HCT116 (cell line): ENCODE data around the gene ZFYVE1. TPM values are rescaled to one million over a fixed set of nuclear protein-coding genes. Genes with fewer than 3 reads are reported as not detected.

ENCODE experiments used
- ATAC-seq: fragments of 200-7000 bp; cut with Tn5 transposase; 2 replicates; pipeline ENCODE4 v1.9.1; 2020; ENCODE audit warnings: mild to moderate bottlenecking, moderate library complexity
- BruUV-seq: library from RNA; stranded (reverse); fragments of 400-500 nt; replicated peaks from 2 replicates; lab custom pipeline; 2021; lab: Mats Ljungman, UMichigan
- CTCF ChIA-PET: fragments of 300-600 bp; sonication (Branson Sonifier 250); formaldehyde crosslinking; loops from one replicate; lab custom pipeline; 2021; ENCODE audit warnings: antibody characterized with exemption; lab: Charles Lee
- POLR2A ChIA-PET: fragments of 300-600, 350-600 bp; sonication (Branson Sonifier 250); formaldehyde crosslinking; loops from one replicate; lab custom pipeline; 2021; ENCODE audit warnings: antibody characterized with exemption; lab: Charles Lee
- RAD21 ChIA-PET, 2 experiments: fragments of 300-600 bp; sonication (Branson Sonifier 250); formaldehyde crosslinking; loops; one replicate each; lab custom pipeline; 2023; ENCODE audit warnings: low total read pairs in 2 of 2; ENCODE audit not compliant: uncharacterized antibody in 2 of 2, unreplicated experiment in 2 of 2, low non-redundant PET in 1 of 2; lab: Charles Lee
- DNase-seq: peaks from one replicate; pipeline ENCODE4 v3.0.0-alpha.2; 2010; ENCODE audit warnings: low read depth, low spot score
- H2AFZ ChIP-seq: fragments of 200-600 bp; shearing (Covaris generic), sonication (generic); 2 replicates; pipeline ENCODE4 v1.6.1; 2017; ENCODE audit warnings: low read depth, mixed run types, mixed read lengths, antibody characterized with exemption, low read length; ENCODE audit not compliant: poor library complexity, severe bottlenecking
- H3K27ac ChIP-seq: 2 replicates; pipeline ENCODE4 v1.5.1; 2012; ENCODE audit warnings: low read depth, low read length
- H3K27me3 ChIP-seq: fragments of 200-600 bp; sonication (generic); 2 replicates; pipeline ENCODE4 v1.6.1; 2016; ENCODE audit warnings: mixed run types, low read length, mixed read lengths; ENCODE audit not compliant: insufficient read depth
- H3K36me3 ChIP-seq, 2 experiments: fragments of 200-500 bp in 1 of 2; fragments of 200-600 bp in 1 of 2; sonication (Bioruptor generic) in 1 of 2; sonication (generic) in 1 of 2; 2 replicates each; pipeline versions ENCODE4 v1.5.1 to v1.6.1; 2014 to 2016; ENCODE audit warnings: low read length in 2 of 2, inconsistent platforms in 1 of 2, mixed read lengths in 1 of 2, mixed run types in 1 of 2; ENCODE audit not compliant: insufficient read depth in 2 of 2, control insufficient read depth in 1 of 2
- H3K4me1 ChIP-seq, 2 experiments: fragments of 200-600 bp in 1 of 2; sonication (generic) in 1 of 2; 2 replicates each; pipeline versions ENCODE4 v1.5.1 to v1.6.1; 2012 to 2017; ENCODE audit warnings: low read length in 2 of 2, inconsistent platforms in 1 of 2, mild to moderate bottlenecking in 1 of 2, mixed read lengths in 1 of 2, mixed run types in 1 of 2, moderate library complexity in 1 of 2; ENCODE audit not compliant: insufficient read depth in 2 of 2, control insufficient read depth in 1 of 2
- H3K4me2 ChIP-seq: fragments of 200-600 bp; sonication (generic); 2 replicates; pipeline ENCODE4 v1.6.1; 2017; ENCODE audit warnings: mixed run types, low read length, mixed read lengths
- H3K4me3 ChIP-seq, 2 experiments: fragments of 200-600 bp in 1 of 2; sonication (generic) in 1 of 2; replicated peaks in 1 of 2; 2 replicates each; pipeline ENCODE4 v1.5.1; 2011 to 2016; ENCODE audit warnings: low read length in 2 of 2, control low read depth in 1 of 2, low read depth in 1 of 2, mild to moderate bottlenecking in 1 of 2, mixed read lengths in 1 of 2, mixed run types in 1 of 2
- H3K79me2 ChIP-seq: fragments of 200-600 bp; sonication (generic); 2 replicates; pipeline ENCODE4 v1.6.1; 2017; ENCODE audit warnings: mild to moderate bottlenecking, mixed run types, low read length, moderate library complexity, mixed read lengths; ENCODE audit not compliant: insufficient read depth
- H3K9ac ChIP-seq: fragments of 200-600 bp; sonication (generic); 2 replicates; pipeline ENCODE4 v1.6.1; 2016; ENCODE audit warnings: low read length, mixed read lengths
- H3K9me2 ChIP-seq: fragments of 200-600 bp; sonication (generic), shearing (Covaris generic); 2 replicates; pipeline ENCODE4 v1.6.1; 2017; ENCODE audit warnings: mixed run types, mild to moderate bottlenecking, moderate library complexity; ENCODE audit not compliant: insufficient read depth
- H3K9me3 ChIP-seq, 2 experiments: fragments of 200-500 bp in 1 of 2; fragments of 200-600 bp in 1 of 2; sonication (Bioruptor generic) in 1 of 2; sonication (generic) in 1 of 2; 2 replicates each; pipeline ENCODE4 v1.6.1; 2014 to 2017; ENCODE audit warnings: low read length in 2 of 2, mixed read lengths in 2 of 2, inconsistent platforms in 1 of 2, low read depth in 1 of 2, mild to moderate bottlenecking in 1 of 2, mixed run types in 1 of 2, moderate library complexity in 1 of 2; ENCODE audit not compliant: control insufficient read depth in 1 of 2, insufficient read depth in 1 of 2
- H4K20me1 ChIP-seq: fragments of 200-600 bp; sonication (generic), shearing (Covaris generic); 2 replicates; pipeline ENCODE4 v1.6.1; 2017; ENCODE audit warnings: mixed run types, mild to moderate bottlenecking, moderate library complexity; ENCODE audit not compliant: insufficient read depth
- CBX3 ChIP-seq: IDR thresholded peaks from 2 replicates; pipeline ENCODE4 v1.6.1; 2012; ENCODE audit warnings: low read depth
- EGR1 ChIP-seq: IDR thresholded peaks from 2 replicates; pipeline ENCODE4 v1.6.1; 2012; ENCODE audit warnings: low read depth
- EZH2 ChIP-seq: fragments of 200-600 bp; sonication (generic); IDR thresholded peaks from 2 replicates; pipeline ENCODE4 v1.6.1; 2017; ENCODE audit warnings: antibody characterized with exemption, mixed run types
- JUND ChIP-seq: IDR thresholded peaks from 2 replicates; pipeline ENCODE4 v1.6.1; 2012
- POLR2AphosphoS5 ChIP-seq: IDR thresholded peaks from 2 replicates; pipeline ENCODE4 v1.6.1; 2011; ENCODE audit warnings: mild to moderate bottlenecking, low read depth, low read length, moderate library complexity
- RAD21 ChIP-seq: IDR thresholded peaks from 2 replicates; pipeline ENCODE4 v1.6.1; 2012; ENCODE audit warnings: low read depth, mild to moderate bottlenecking
- TCF7L2 ChIP-seq: IDR thresholded peaks from 2 replicates; pipeline ENCODE4 v1.7.0; 2011; ENCODE audit warnings: borderline replicate concordance, inconsistent platforms; ENCODE audit not compliant: insufficient read depth, insufficient read length; ENCODE audit errors: extremely low read depth
- ZFX ChIP-seq: fragments of 450-650 bp; IDR thresholded peaks from 2 replicates; pipeline ENCODE4 v1.6.1; 2017
- intact Hi-C: fragments of 100-400 bp; cut with micrococcal nuclease; formaldehyde crosslinking; loops from 2 replicates; pipeline ENCODE4 v1.10.0; 2022
- total RNA-seq: library from RNA; stranded (reverse); gene quantifications from one replicate; pipeline ENCODE4 v1.2.1, GENCODE V29; 2021; ENCODE audit not compliant: unreplicated experiment

The ZFYVE1 gene
- total RNA-seq, 1 experiment from 2014 or later: 7.7 TPM

GRCh38 chr14:72925815-72926291 lies 101.1 kb downstream of the ZFYVE1 start:
- intact Hi-C loops: loop anchor here (2.0 kb wide), 1 partner anchor 37 kb away; no protein-coding TSS in a partner anchor
- Histone ChIP-seq H3K27ac (no peak overlapping the region; the same call in 1 of the 2 replicates), H4K20me1 (no peaks in the 10 kb centered on the region), H3K4me1 (peaks cover 3 to 26% of the 10 kb centered on the region in 2 experiments; a peak in 3 of 4 replicates), H3K4me3 (peak overlapping the region; percentile 19 to 66; a peak in 2 of 4 replicates), H3K4me2 (peak overlapping the region; percentile 89), H3K36me3 (no peaks in the 10 kb centered on the region), H2AFZ (no peak overlapping the region), H3K9ac (peak overlapping the region; percentile 83; the same call in 1 of the 2 replicates), H3K9me2 (no peaks in the 10 kb centered on the region), H3K9me3 (no peaks in the 10 kb centered on the region), H3K27me3 (no peaks in the 10 kb centered on the region), H3K79me2 (peaks cover 31% of the 10 kb centered on the region; the same call in 1 of the 2 replicates)
- ATAC-seq (peak; percentile 1; the same call in 1 of the 2 replicates), DNase-seq (no peak)
- TF ChIP-seq EGR1 (peak; percentile 18; the same call in 1 of the 2 replicates), RAD21 (no peak)
- BruUV-seq: no TSS peak
- ChIA-PET CTCF (interaction anchor here (0.6 to 2.3 kb wide), 3 partner anchors 23 to 412 kb away, joined by 3 to 8 read pairs (median 3); no protein-coding TSS in a partner anchor), RAD21 (interaction anchor here in 1 of 2 experiments (0.8 kb wide), 1 partner anchor 412 kb away, joined by 3 read pairs; no protein-coding TSS in a partner anchor), POLR2A (interaction anchor here (1.2 kb wide), 1 partner anchor 101 kb away, joined by 3 read pairs; the partner anchor contains the start of gene ZFYVE1)

GRCh38 chr14:72925171-72925759 lies 101.6 kb downstream of the ZFYVE1 start:
- POLR2A ChIA-PET: no interaction called here

More at GRCh38 chr14:72925171-72925759, 101.6 kb downstream of the ZFYVE1 start:
- no peaks in the 10 kb centered on the region for H4K20me1 ChIP-seq
- no peaks in the 10 kb centered on the region for H3K27me3 ChIP-seq
- ChIA-PET CTCF (interaction anchor here (1.2 to 2.3 kb wide), 2 partner anchors 24 to 411 kb away, joined by 3 to 8 read pairs; no protein-coding TSS in a partner anchor), RAD21 (no interaction called here)
- intact Hi-C loops: no loop called here
- H3K4me2 ChIP-seq: peak overlapping the region; percentile 89; the same call in 1 of the 2 replicates
- H3K36me3 ChIP-seq: no peaks in the 10 kb centered on the region
- H3K4me1 ChIP-seq: peaks cover 3 to 26% of the 10 kb centered on the region in 2 experiments; a peak in 3 of 4 replicates
- no peaks in the 10 kb centered on the region for H3K9me2 ChIP-seq
- H3K4me3 ChIP-seq: no peak overlapping the region
- no peak overlapping the region for H3K27ac ChIP-seq
- peak overlapping the region; percentile 83; the same call in 1 of the 2 replicates for H3K9ac ChIP-seq
- no peak overlapping the region for H2AFZ ChIP-seq
- DNase-seq: no peak
- no TSS peak for BruUV-seq
- no peak for TF ChIP-seq CBX3
- TF ChIP-seq JUND: no peak
- TF ChIP-seq EZH2: no peak
- TF ChIP-seq POLR2AphosphoS5: no peak
- TF ChIP-seq TCF7L2: no peak
- no peak for TF ChIP-seq ZFX
- H3K9me3 ChIP-seq: no peaks in the 10 kb centered on the region
- ATAC-seq: no peak
- H3K79me2 ChIP-seq: peaks cover 26% of the 10 kb centered on the region; the same call in 1 of the 2 replicates
